Prostate gland (tissue), 2 donors: ENCODE results near the gene PEMT. TPM values are rescaled to one million over a fixed set of nuclear protein-coding genes. Genes with fewer than 3 reads are reported as not detected.
A peak's percentile ranks its signal among the peaks of the same experiment; 100 is the strongest.

Experiments used
- DNase-seq: peaks from one replicate; pipeline ENCODE4 v3.0.0-alpha.2; 2019; ENCODE audit warnings: low spot score
- H3K27ac ChIP-seq, 2 donors: fragments of 200-600 bp; sonication (generic); 2 replicates each; pipeline ENCODE4 v1.5.1; 2017 to 2019
- H3K27me3 ChIP-seq: fragments of 200-600 bp; sonication (generic); replicated peaks from 2 replicates; pipeline ENCODE4 v1.5.1; 2019; ENCODE audit not compliant: insufficient read depth
- H3K36me3 ChIP-seq, 2 donors: fragments of 200-600 bp; sonication (generic); 1 replicate in 1 of 2; 2 replicates in 1 of 2; pipeline versions ENCODE4 v1.5.1 to v1.8.1; 2017 to 2019
- H3K4me1 ChIP-seq: fragments of 200-600 bp; sonication (generic); replicated peaks from 2 replicates; pipeline ENCODE4 v1.5.1; 2019
- H3K4me3 ChIP-seq, 2 donors: fragments of 200-600 bp; sonication (generic); 2 replicates each; pipeline ENCODE4 v1.5.1; 2017 to 2019
- H3K9me3 ChIP-seq: fragments of 200-600 bp; sonication (generic); 2 replicates; pipeline ENCODE4 v1.5.1; 2017
- CTCF ChIP-seq, 4 experiments: fragments of 200-600 bp in 2 of 4; fragments of 450-650 bp in 2 of 4; sonication (generic) in 2 of 4; IDR thresholded peaks; 1 replicate in 3 of 4; 2 replicates in 1 of 4; pipeline ENCODE4 v1.5.1; 2016 to 2019; ENCODE audit warnings: antibody characterized with exemption in 4 of 4, mild to moderate bottlenecking in 2 of 4, moderate library complexity in 2 of 4
- POLR2A ChIP-seq: fragments of 450-650 bp; IDR thresholded peaks from one replicate; pipeline ENCODE4 v1.6.1; 2016; ENCODE audit warnings: antibody characterized with exemption, mild to moderate bottlenecking
- POLR2AphosphoS5 ChIP-seq: sonication (generic); formaldehyde crosslinking; IDR thresholded peaks from one replicate; pipeline ENCODE4 v1.6.1; 2017; ENCODE audit warnings: antibody characterized with exemption
- WGBS: methylation state at CpG from one replicate; pipeline ENCODE4 v1.1.5; 2018; 5-methylcytosine and 5-hydroxymethylcytosine counted together
- intact Hi-C: fragments of 100-400 bp; cut with DNase I; formaldehyde crosslinking; loops from one replicate; pipeline ENCODE4 v1.14.2; 2022
- total RNA-seq, 2 donors: library from RNA; depleted of rRNA; stranded (reverse); fragments of >200 nt; gene quantifications; one replicate each; pipeline ENCODE4 v1.1.0, GENCODE V29; 2016

PEMT gene
- total RNA-seq, 2 donors from 2014 or later, result 67.0 to 145 TPM

DNA sequence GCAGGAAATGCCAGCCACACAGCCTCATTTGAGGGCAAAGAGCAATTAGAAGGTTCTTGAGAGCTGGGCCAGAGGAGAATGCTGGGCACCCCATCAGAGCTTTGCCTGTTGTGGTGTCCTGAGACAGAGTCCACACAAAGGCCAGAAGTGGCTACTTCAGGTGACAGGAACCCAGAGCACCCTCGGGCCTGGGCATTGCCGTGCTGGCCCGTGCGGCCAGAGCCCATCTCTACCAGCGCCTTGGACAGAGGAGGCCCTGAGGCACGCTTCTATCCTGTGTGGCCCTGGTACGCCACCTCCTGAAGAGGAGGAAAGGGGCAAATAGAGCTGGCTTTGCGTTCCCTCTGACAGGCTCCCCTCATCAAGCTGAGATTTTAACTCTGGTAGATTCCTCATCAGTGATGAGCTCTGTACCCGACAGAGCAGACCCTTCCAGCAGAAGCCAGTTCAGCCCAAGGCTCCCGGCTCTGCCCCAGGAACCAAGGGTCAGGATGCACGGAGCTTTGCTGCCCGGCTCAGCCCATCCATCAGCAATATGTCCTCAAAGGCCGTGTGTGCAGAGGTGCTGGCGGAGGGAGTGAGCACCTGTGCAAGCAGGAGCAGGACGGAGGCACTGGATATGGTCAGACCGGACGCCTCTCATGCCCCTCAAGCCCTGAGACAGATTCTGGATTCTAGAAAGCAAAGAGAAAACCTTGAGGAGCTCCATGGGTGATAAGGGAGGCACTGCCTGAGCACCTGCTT lies 91.9 kb downstream of the PEMT start:
- Histone ChIP-seq H3K4me1 (no peaks in the 10 kb centered on the region), H3K9me3 (no peaks in the 10 kb centered on the region), H3K36me3 (no peaks in the 10 kb centered on the region), H3K27me3 (no peaks in the 10 kb centered on the region), H3K27ac (no peak overlapping the region), H3K4me3 (no peak overlapping the region)
- intact Hi-C loops, result loop anchor here (5.0 to 10.0 kb wide), 3 partner anchors 115 to 143 kb away; no protein-coding TSS in a partner anchor
- WGBS, result 87% methylated on average over 17 of the region's 17 CpGs
- no peak for DNase-seq
- TF ChIP-seq POLR2AphosphoS5, result no peak
- TF ChIP-seq CTCF (IDR thresholded peaks at IDR 0.05), result no peak
- no peak for TF ChIP-seq POLR2A

- 88% methylated on average over 16 of the region's 16 CpGs for WGBS
- no peak for DNase-seq
- H3K27ac ChIP-seq, result no peak overlapping the region
These were observed 92.8 kb downstream of the PEMT start for GRCh38 chr17:17498606-17499301.

GRCh38 chr17:17497845-17498520 lies 93.5 kb downstream of the PEMT start:
- TF ChIP-seq POLR2A (no peak), CTCF (IDR thresholded peaks at IDR 0.05) (no peak), POLR2AphosphoS5 (no peak)
- intact Hi-C loops, result loop anchor here (2.0 to 5.0 kb wide), 3 partner anchors 73 to 144 kb away; no protein-coding TSS in a partner anchor
- WGBS, result 99% methylated on average over 9 of the region's 10 CpGs
- Histone ChIP-seq H3K4me3 (no peak overlapping the region), H3K9me3 (no peaks in the 10 kb centered on the region), H3K27ac (no peak overlapping the region), H3K36me3 (no peaks in the 10 kb centered on the region), H3K4me1 (peaks cover 5% of the 10 kb centered on the region), H3K27me3 (no peaks in the 10 kb centered on the region)
- DNase-seq, result no peak

More at GRCh38 chr17:17498606-17499301, 92.8 kb downstream of the PEMT start:
- Histone ChIP-seq H3K27me3 (no peaks in the 10 kb centered on the region), H3K4me3 (no peak overlapping the region), H3K4me1 (peaks cover 1% of the 10 kb centered on the region), H3K36me3 (no peaks in the 10 kb centered on the region), H3K9me3 (no peaks in the 10 kb centered on the region)
- TF ChIP-seq CTCF (IDR thresholded peaks at IDR 0.05), result no peak
- TF ChIP-seq POLR2A, result no peak
- no peak for TF ChIP-seq POLR2AphosphoS5
- intact Hi-C loops, result loop anchor here (5.0 kb wide), 2 partner anchors 141 to 144 kb away; no protein-coding TSS in a partner anchor

- peak overlapping the region; percentile 92 to 95 for H3K27ac ChIP-seq
- no peaks in the 10 kb centered on the region for H3K27me3 ChIP-seq
- no peak for DNase-seq
- 38% methylated on average over 19 of the region's 19 CpGs for WGBS
- TF ChIP-seq POLR2A, result peak; percentile 7
- no peak for TF ChIP-seq POLR2AphosphoS5
- TF ChIP-seq CTCF (IDR thresholded peaks at IDR 0.05), result no peak
- intact Hi-C loops, result loop anchor here (2.0 to 5.0 kb wide), 3 partner anchors 74 to 145 kb away; no protein-coding TSS in a partner anchor
- no peaks in the 10 kb centered on the region for H3K36me3 ChIP-seq
- H3K9me3 ChIP-seq, result no peaks in the 10 kb centered on the region
- H3K4me1 ChIP-seq, result peaks cover 12% of the 10 kb centered on the region
- peak overlapping the region; percentile 55 to 79 for H3K4me3 ChIP-seq
These were observed 94.3 kb downstream of the PEMT start for GRCh38 chr17:17497065-17497844.
